Cerebellar cortex (tissue), 1 donor: Measurements from ENCODE around the gene LLGL2.

Experiments used
- DNase-seq: peaks from one replicate; pipeline ENCODE4 v3.0.0-alpha.2; 2015; ENCODE audit warnings: low spot score

LLGL2 gene

DNA sequence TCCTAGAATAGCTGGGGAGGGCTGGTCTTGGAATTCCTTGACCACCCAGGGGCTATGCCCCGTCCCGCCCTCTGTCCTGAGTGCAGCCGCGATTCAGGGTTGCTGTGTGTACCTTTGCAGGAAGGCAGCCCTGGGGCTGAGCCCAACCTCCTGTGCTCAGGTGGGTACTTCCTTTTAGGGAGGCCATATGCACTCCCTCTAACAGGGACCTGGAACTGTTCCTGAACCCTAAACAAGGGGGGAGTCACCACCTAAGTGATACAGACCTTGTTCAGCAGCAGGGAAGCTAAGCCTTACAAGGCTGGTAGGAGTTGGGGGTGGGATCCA lies 24.6 kb downstream of the LLGL2 start:
- DNase-seq, result no peak

DNA sequence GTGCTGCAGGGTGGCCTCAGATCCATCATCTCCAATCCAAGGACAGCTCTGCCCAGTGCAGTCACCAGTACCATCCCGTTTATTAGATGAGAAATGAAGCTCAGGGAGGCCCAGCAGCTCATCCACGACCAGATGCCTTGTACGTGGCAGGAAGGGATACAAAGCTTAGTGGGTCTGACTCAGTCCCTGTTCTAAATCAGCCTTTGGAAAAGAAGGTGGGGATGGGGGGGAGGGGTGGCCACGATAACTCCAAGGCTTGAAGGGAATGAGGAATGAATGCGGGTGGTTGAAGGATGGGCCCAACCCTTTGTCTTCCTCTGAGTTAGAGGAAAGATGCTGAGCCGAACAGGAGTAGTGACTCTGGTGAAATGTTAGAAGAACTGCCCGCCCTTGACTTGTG lies 25.8 kb downstream of the LLGL2 start:
- DNase-seq, result no peak

DNA sequence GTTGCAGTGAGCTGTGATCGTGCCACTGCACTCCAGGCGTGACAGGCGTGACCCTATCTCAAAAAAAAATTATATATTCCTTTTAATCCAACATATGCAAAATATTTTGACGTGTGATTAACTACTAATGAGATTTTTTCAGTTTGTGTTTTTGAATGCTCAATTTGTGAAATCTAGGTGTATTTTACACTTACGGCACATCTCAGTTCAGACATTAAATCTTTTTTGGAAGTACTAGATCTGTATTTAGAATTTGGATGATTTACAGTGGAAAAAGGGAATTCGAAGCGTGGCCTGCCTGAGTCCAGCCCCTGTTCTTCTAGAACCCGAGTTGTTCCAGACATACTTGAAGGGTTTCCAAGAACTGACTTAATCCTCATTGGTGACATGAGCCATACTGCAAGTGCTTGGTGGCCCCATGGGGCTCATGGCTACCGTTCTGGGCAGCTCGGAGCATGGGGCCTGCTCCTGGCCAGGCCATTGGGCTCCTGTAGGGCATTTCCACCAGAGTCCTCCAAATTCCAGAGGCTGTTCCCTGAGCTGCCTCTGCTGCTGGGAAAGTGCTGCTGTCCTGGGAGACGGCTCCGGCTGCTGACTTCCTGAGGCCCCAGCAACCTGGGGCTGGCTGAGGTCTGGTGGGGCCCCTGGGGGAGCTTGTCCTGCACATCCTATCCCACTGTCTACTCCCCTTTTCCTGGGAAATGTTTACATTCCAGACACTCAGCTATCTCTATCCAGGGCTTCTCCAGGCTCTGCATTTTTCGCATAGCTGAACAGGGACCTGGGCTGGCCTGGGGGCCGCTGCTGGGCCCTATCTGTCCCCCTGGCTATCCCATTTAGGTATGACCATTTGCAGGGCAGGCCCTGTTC lies 27.2 kb downstream of the LLGL2 start:
- peak; percentile 22 for DNase-seq

- DNase-seq, result no peak
Measured at GRCh38 chr17:75553295-75554110, 28.0 kb downstream of the LLGL2 start.

GRCh38 chr17:75555679-75556153 lies 30.2 kb downstream of the LLGL2 start:
- no peak for DNase-seq

GRCh38 chr17:75557075-75557851 lies 31.8 kb downstream of the LLGL2 start:
- DNase-seq, result peak; percentile 88

GRCh38 chr17:75557852-75558665 lies 32.6 kb downstream of the LLGL2 start:
- DNase-seq, result no peak

DNA sequence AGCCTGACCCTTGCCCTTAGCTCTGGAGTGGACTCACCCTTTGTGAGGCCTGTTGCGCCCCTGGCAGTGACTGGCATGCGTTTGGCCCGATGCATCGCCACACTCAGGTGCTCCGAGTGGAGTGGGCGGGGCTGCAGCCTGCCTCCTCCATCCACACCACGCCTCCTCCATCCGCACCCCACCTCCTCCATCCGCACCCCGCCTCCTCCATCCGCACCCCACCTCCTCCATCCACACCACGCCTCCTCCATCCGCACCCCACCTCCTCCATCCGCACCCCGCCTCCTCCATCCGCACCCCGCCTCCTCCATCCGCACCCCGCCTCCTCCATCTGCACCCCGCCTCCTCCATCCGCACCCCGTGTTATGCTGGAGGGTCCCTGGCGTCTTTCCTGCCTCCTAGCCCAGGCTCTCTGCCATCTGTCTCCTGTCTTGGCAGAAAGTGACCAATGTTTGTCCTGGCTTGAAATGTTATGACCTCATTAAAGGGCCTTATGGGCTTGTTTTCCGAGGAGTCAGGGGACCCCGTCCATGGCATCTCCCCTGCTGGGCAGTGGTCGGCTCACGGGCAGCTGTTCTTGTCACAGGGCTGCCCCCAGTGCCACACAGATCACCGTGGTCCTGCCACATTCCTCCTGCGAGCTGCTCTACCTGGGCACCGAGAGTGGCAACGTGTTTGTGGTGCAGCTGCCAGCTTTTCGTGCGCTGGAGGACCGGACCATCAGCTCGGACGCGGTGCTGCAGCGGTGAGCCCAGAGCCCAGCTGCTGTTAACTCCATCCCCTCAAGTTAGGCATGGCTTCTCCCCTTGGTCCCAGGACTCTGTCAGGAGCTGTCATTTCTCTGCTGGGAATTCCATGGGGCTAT lies 33.4 kb downstream of the LLGL2 start:
- peak; percentile 56 for DNase-seq

- no peak for DNase-seq
Measured at GRCh38 chr17:75559958-75560533, 34.5 kb downstream of the LLGL2 start.

DNA sequence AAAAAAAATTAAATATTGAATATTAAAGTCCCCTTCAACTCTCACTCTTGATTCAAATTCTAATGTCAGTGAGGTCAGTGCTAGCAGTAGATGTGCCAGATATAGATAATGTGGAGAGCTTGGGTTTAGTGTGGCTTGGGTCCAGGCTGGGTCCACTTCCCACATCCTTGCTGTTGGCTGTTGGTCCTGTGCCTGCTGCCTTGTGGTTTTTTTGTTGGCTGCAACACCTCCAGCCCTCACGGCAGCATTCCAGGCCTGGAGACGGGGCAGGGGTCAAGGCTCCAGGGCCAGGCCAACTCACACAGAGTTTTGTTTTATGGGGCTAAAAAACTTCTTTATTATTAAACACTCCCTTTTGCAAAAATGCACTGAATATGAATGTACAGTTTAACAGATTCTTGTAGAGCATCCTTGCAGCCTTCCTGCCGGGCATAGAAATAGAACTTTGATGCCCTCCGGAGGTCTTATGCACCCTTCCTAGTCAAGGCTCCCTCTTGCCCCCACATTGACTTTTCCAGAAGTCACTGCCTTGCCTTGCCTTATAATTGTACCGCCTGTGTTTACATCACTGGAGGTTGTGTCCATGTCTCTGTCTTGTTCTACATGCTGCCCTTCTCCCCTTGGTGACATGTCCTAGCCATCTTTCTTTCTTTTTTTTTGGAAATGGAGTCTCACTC lies 36.6 kb downstream of the LLGL2 start:
- DNase-seq, result no peak

GRCh38 chr17:75563063-75563758 lies 37.7 kb downstream of the LLGL2 start:
- no peak for DNase-seq

- no peak for DNase-seq
Measured at GRCh38 chr17:75564195-75564594, 38.7 kb downstream of the LLGL2 start.

GRCh38 chr17:75565066-75565465 lies 39.6 kb downstream of the LLGL2 start:
- DNase-seq, result no peak

DNA sequence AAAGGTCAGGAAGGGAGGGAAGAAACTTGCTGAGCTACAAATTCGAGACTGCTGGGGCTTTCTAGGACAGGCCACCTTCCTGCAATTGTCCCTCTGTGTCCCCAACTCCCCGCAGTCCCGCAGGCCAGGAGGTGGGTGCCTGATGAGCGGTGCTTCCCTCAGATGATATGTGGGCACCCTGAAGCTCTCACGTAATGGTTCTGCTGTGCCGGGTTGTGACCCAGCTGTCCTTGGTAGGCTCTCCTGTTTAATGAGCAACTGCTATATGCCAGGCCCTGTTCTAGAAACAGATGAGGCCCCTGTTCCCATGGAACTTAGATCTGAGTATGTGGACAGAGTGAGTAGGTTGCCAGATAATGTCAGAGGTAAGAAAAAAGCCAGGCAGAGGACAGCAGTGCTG lies 40.1 kb downstream of the LLGL2 start:
- DNase-seq, result no peak

DNA sequence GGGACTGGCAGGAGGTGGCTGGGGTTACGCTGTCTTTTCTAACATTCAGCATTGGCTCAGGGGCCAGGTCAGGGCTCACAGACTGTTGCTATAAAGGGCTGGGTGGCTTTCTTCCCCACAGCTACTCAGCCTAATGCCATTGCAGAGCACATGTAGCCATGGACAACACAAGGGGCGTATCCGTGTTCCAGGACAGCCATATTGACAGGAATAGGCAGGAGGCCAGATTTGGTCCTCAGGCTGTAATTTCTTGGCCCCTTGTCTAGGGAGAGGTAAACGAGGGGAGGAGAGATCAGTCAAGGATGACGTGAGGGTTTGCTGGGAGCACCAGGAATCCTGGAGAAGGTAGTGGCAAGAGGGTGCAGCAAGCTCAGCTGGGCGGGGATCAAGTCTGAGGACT lies 40.9 kb downstream of the LLGL2 start:
- DNase-seq, result no peak

DNA sequence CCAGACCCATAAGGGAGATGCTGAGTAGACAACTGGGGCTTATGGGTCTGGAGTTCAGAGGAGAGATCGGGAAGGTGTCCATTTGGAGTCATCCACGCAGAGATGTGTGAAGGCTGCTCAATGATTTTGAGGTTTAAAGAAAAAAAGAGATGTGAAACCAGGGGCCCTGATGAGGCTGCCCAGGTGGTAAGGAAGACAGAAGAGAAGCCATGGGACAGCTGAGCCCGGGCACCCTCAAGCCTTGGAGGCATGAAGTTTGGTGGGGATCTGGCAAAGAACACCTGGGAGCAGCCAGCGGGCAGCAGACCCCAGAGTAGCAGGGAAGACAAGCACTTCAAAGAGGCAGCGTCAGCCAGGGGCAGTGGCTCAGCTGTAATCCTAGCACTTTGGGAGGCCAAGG lies 41.3 kb downstream of the LLGL2 start:
- no peak for DNase-seq

- no peak for DNase-seq
Measured at GRCh38 chr17:75568412-75569255, 43.1 kb downstream of the LLGL2 start.
